Right lobe of liver (tissue), 6 donors: ENCODE results near the gene C5. TPM values are rescaled to one million over a fixed set of nuclear protein-coding genes. Genes with fewer than 3 reads are reported as not detected.

Experiments used
- ATAC-seq, 4 donors: fragments of 200-7000 bp; cut with Tn5 transposase; one replicate each; pipeline ENCODE4 v1.9.1; 2020; ENCODE audit warnings: mild to moderate bottlenecking in 4 of 4, moderate library complexity in 4 of 4
- DNase-seq, 3 donors: peaks; one replicate each; pipeline ENCODE4 v3.0.0-alpha.2; 2020
- H3K27ac ChIP-seq, 3 donors: fragments of 200-600 bp; one replicate each; pipeline ENCODE4 v1.8.0; 2022
- H3K27me3 ChIP-seq, 2 donors: fragments of 200-600 bp; one replicate each; pipeline ENCODE4 v1.8.0; 2022
- H3K36me3 ChIP-seq, 4 donors: fragments of 200-600 bp; sonication (generic) in 1 of 4; one replicate each; pipeline versions ENCODE4 v1.5.1 to v1.8.0; 2017 to 2022; ENCODE audit warnings: control low read depth in 1 of 4
- H3K4me1 ChIP-seq, 4 donors: fragments of 200-600 bp; sonication (generic) in 1 of 4; one replicate each; pipeline versions ENCODE4 v1.5.1 to v1.8.0; 2017 to 2022; ENCODE audit warnings: control low read depth in 1 of 4
- H3K4me3 ChIP-seq, 3 donors: fragments of 200-600 bp; one replicate each; pipeline ENCODE4 v1.8.0; 2022
- H3K9me3 ChIP-seq, 4 donors: fragments of 200-600 bp; sonication (generic) in 1 of 4; one replicate each; pipeline versions ENCODE4 v1.5.1 to v1.8.0; 2017 to 2022; ENCODE audit warnings: control low read depth in 1 of 4
- POLR2A ChIP-seq: fragments of 450-650 bp; IDR thresholded peaks from one replicate; pipeline ENCODE4 v1.6.1; 2017; ENCODE audit warnings: antibody characterized with exemption, mild to moderate bottlenecking
- WGBS: methylation state at CpG from one replicate; pipeline ENCODE4 v1.1.6; 2018; ENCODE audit warnings: low coverage, low lambda C conversion rate; ENCODE audit not compliant: insufficient coverage; ENCODE audit errors: missing lambda C conversion rate; 5-methylcytosine and 5-hydroxymethylcytosine counted together
- intact Hi-C, 2 donors: fragments of 100-400 bp; cut with DNase I; formaldehyde crosslinking; loops; one replicate each; pipeline versions ENCODE4 v1.11.2 to v1.14.1; 2022
- total RNA-seq, 6 experiments: library from RNA; depleted of rRNA in 2 of 6; stranded (reverse); fragments of >200 nt in 2 of 6; fragmentation: NEBNext Ultra II Directional in 3 of 6; extraction: Animal tissue kit (Norgen Biotek cat#: 25700) in 3 of 6; gene quantifications; one replicate each; pipeline versions ENCODE4 v1.1.0 to v1.2.4, GENCODE V29; 2016 to 2023
- TF ChIP-seq, protein P1 (sequence below), 4 donors: fragments of 200-600 bp in 3 of 4; fragments of 450-650 bp in 1 of 4; IDR thresholded peaks; one replicate each; pipeline versions ENCODE4 v1.5.1 to v1.8.0; 2016 to 2022; ENCODE audit warnings: antibody characterized with exemption in 4 of 4, mild to moderate bottlenecking in 2 of 4
- donor health status: DM: no; HTN: yes; CAD: no.
- donor health status: DM: no; HTN: no; CAD: no.
- donor health status: DM: no; HTN: no; CAD: no.
- donor health status: DM: no; HTN: yes; CAD: no.
- donor health status: DM: no; HTN: yes; CAD: no.

C5 gene
- total RNA-seq, 6 experiments from 2014 or later, result 251 to 616 (median 411) TPM

DNA sequence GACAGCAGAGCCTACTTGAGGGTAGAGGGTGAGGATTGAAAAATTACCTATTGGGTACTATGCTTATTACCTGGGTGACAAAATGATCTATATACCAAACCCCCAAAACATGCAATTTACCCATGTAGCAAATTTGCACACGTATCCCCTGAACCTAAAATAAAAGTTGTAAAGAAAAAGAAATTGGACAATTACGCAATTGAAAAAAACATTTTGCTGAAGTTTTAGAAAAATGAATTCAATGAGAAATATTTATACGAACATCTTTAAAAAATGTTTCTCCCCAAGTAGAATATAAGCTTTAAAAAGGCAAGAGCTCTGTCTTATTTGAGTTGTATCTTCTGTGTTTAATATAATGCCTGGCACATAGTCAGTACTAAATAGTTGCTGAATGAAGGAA lies 93.2 kb downstream of the C5 start:
- intact Hi-C loops, result no loop called here
- Histone ChIP-seq H3K36me3 (peaks cover 0 to 100% (median 45%) of the 10 kb centered on the region in 4 donors), H3K4me1 (no peaks in the 10 kb centered on the region), H3K27ac (no peak overlapping the region), H3K4me3 (no peak overlapping the region), H3K27me3 (no peaks in the 10 kb centered on the region), H3K9me3 (no peaks in the 10 kb centered on the region)
- 100% methylated on average over 2 of the region's 3 CpGs for WGBS
- no peak for TF ChIP-seq POLR2A
- TF ChIP-seq, protein P1, sequence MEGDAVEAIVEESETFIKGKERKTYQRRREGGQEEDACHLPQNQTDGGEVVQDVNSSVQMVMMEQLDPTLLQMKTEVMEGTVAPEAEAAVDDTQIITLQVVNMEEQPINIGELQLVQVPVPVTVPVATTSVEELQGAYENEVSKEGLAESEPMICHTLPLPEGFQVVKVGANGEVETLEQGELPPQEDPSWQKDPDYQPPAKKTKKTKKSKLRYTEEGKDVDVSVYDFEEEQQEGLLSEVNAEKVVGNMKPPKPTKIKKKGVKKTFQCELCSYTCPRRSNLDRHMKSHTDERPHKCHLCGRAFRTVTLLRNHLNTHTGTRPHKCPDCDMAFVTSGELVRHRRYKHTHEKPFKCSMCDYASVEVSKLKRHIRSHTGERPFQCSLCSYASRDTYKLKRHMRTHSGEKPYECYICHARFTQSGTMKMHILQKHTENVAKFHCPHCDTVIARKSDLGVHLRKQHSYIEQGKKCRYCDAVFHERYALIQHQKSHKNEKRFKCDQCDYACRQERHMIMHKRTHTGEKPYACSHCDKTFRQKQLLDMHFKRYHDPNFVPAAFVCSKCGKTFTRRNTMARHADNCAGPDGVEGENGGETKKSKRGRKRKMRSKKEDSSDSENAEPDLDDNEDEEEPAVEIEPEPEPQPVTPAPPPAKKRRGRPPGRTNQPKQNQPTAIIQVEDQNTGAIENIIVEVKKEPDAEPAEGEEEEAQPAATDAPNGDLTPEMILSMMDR (IDR thresholded peaks at IDR 0.05), result no peak
- DNase-seq, result no peak
- no peak for ATAC-seq

DNA sequence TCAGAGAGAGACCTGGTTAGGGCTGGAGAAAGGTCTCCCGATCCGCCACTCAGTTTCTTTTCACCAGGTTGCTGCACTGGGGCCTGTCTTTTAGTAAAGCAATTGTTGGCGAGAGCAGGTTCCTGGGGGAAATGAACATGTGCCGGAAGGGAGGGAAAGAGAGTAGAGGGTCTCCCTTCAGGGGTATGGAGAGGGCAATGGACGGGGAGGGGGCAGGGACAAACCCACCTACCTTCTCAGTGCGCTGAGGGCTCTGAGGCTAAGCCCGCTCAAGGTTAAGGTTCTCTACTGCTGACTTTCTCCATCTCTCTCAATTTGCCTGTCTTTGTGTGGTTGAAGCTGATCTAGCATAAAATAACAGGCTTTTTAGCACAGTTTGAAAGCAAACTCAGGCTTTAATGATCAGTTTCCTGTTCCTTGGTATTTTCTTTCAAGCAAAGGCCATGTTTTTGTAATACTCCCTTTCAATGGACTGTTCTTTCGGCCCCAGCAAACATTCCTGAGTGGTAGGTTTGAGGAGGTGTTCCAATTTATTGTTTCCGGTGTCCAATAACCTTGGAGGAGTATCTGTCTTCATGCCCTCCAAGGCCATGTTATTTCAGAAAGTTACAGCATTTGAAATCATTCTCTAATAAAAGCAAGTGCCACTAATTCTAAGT lies 98.0 kb downstream of the C5 start:
- H3K27ac ChIP-seq, result no peak overlapping the region
- DNase-seq (no peak), ATAC-seq (peak in 3 of 4 donors; percentile 8 to 44 (median 8))
- no peaks in the 10 kb centered on the region for H3K27me3 ChIP-seq
- intact Hi-C loops, result no loop called here
- no peak overlapping the region for H3K4me3 ChIP-seq
- WGBS, result 89% methylated on average over 2 of the region's 9 CpGs
- H3K9me3 ChIP-seq, result no peaks in the 10 kb centered on the region
- peaks cover 0 to 74% (median 34%) of the 10 kb centered on the region in 4 donors for H3K36me3 ChIP-seq
- H3K4me1 ChIP-seq, result peaks cover 0 to 6% (median 0%) of the 10 kb centered on the region in 4 donors
- TF ChIP-seq POLR2A, result no peak
- TF ChIP-seq, protein P1 (IDR thresholded peaks at IDR 0.05), result no peak

- no peak overlapping the region for H3K4me3 ChIP-seq
- peak in 3 of 4 donors; percentile 12 to 58 (median 19) for ATAC-seq
- intact Hi-C loops, result no loop called here
- no peaks in the 10 kb centered on the region for H3K27me3 ChIP-seq
- DNase-seq, result no peak
- peaks cover 0 to 6% (median 0%) of the 10 kb centered on the region in 4 donors for H3K4me1 ChIP-seq
- peak overlapping the region in 1 of 3 donors; percentile 11 for H3K27ac ChIP-seq
- H3K36me3 ChIP-seq, result peaks cover 0 to 60% (median 27%) of the 10 kb centered on the region in 4 donors
- 63% methylated on average over 6 of the region's 8 CpGs for WGBS
- H3K9me3 ChIP-seq, result no peaks in the 10 kb centered on the region
- no peak for TF ChIP-seq POLR2A
- TF ChIP-seq, protein P1 (IDR thresholded peaks at IDR 0.05), result no peak
Measured at GRCh38 chr9:120950421-120951388, 99.4 kb downstream of the C5 start.

GRCh38 chr9:120949290-120949689 lies 100.8 kb downstream of the C5 start:
- H3K4me1 ChIP-seq, result peaks cover 0 to 10% (median 2%) of the 10 kb centered on the region in 4 donors
- peaks cover 0 to 46% (median 22%) of the 10 kb centered on the region in 4 donors for H3K36me3 ChIP-seq
- DNase-seq (no peak), ATAC-seq (no peak)
- 81% methylated on average over 2 of the region's 2 CpGs for WGBS
- H3K4me3 ChIP-seq, result no peak overlapping the region
- no peak overlapping the region for H3K27ac ChIP-seq
- H3K27me3 ChIP-seq, result no peaks in the 10 kb centered on the region
- TF ChIP-seq, protein P1 (IDR thresholded peaks at IDR 0.05), result no peak
- no peak for TF ChIP-seq POLR2A
- H3K9me3 ChIP-seq, result no peaks in the 10 kb centered on the region
- intact Hi-C loops, result no loop called here
